CD4-positive, alpha-beta T cell treated with Interleukin-17A for 1 hour (primary cell): Measurements from ENCODE around the gene ANP32E.

Source experiments
- DNase-seq: peaks from one replicate; pipeline ENCODE4 v3.0.0-alpha.2; 2020

The ANP32E gene

DNA sequence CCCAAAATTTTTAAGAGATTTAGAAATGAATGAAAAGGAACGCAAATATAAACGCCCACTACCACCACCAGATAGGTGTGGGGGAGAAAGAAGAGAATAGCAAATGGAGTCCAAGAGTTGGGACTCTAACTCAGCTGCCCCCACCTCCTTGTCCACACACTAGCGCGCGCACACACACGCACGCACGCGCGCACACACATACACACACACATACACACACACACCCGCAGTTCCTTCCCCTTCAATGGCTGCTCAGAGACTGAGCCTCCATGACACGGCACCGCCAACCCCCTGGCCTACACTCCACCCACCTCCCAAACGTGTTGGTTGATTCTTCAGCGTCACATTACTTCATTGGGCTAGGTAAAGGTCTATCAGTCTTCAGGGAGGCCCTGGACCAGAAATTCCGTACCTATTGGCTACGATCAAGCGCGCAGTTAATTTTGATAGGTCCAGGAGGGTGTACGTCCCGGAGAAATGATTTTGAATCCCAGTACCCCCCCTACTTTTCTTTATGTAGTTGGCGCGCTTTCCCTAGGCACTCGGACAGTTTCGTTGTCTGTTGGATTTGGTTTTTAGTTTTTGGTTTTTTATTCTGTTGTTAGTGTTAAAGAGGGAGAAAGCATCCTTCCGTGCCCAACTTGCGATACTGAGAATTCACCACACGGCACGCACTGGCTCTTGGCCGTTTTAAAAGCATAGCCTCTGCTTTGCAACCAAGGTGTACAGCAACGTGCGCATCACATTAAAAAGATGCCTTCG lies at the start of gene ANP32E:
Gene ANP32E, minus strand, starts transcription at position 261 of the 762 bp plus-strand sequence. CDS start 326 bp downstream, outside the sequence.
- peak; percentile 99 for DNase-seq

- DNase-seq, result no peak
These were observed 47.3 kb upstream of the ANP32E start for GRCh38 chr1:150283260-150283659.

DNA sequence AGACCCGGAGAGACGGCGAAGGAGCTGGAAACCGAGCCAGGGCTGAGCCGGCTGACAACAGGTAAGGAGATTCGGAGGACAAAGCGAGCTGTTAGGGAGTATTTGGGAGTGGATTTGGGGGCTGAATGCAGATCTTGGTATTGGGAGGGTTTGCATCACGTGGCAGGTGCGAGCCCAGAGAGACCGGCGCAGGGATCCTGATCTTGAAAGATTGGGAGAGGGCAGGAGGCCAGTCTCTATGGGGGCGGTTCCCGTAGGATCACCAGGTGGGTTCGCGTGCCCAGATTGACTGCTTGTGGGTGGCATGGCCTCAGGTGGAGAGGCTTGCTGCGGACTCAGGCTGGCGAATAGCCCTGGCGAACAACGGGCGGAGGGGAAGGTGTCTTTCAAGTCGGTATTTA lies 46.6 kb upstream of the ANP32E start:
- no peak for DNase-seq

DNA sequence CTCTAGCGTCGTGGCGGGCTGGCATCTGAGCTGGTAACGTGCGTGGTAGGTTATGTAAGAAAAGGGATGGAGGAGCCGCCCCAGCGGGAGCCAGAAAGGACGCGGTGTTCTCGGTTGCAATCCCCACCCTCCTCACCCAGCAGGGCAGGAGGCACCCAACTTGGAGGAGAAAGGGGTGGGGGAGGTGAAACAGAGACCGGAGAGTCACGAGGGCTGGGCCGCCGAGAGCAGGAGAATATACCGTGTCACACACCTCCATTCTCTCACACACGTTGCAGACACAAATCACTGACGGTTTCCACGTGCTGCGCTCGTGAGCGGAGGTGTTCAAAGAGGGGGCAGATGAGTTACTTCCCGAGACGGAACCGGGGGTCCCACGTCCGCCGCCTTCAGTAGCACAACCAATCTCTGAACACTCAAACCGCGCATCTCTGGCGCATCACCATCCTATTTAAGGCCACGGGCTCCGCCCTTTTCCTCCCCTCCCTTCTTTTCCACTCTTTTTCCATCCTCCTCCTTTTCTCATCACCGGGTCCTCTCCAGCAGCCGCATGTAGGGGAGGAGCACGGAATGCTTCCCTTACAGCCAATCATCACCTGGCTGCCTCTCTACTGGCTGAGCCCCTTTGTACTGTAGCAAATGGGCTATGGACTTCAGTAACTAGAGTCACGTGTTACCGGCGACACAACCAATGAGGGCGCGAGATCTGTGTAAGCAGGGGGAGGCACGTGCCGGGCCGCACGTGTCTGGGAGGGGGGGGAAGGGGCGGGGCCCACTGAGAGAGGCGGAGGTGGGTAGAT lies 46.0 kb upstream of the ANP32E start, which contains the start of gene CIART:
Gene CIART, plus strand, starts transcription at position 797 of the 800 bp plus-strand sequence. CDS start 714 bp downstream, outside the sequence.
- DNase-seq, result peak; percentile 93

- peak; percentile 75 for DNase-seq
These were observed 45.4 kb upstream of the ANP32E start for GRCh38 chr1:150281221-150281757.

DNA sequence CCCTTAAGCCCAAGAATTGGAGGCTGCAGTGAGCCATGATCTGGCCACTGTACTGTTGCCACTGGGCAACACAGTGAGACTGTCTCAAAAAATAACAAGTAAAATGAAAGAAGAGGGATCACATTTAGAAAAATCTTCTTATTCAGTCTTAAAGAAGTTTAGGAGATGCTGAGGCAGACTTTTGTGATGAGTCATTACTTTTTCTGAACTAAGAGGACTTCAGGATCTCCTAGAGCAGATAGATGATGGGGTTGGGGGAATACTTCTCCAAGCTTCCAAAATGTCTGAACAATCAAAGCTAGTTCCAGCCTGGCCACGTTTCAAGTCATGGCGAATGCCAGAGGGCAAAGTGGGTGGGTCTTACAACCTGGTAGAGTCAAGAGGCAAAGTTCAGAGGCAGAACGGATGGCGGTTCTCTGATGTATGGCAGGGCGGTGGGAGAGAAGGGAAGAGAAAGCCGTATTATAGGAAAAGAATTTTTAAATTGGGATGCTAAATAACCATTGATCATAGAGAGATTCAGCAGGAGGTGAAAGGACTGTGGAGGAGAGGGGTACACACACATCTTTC lies 44.3 kb upstream of the ANP32E start:
- DNase-seq, result no peak

DNA sequence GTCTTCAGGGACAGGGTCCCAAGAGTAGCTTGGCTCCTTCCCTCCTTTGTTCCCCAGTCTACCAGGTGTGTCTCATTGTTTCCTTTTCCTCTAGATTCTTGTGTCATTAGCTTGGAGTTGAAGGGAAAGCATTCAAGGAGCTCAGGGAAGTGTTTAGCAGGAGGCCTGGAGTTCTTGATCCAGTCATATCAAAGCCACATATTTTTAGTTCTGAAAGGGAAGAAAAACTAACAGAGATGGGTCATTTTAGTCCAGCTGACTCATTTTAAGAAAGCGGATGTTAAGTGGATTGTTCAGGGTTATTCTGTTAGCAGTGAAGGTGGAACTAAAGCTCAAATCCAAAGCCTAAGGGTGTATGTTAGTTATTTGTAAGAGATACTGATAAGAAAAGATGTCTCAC lies 37.4 kb upstream of the ANP32E start:
- no peak for DNase-seq

DNA sequence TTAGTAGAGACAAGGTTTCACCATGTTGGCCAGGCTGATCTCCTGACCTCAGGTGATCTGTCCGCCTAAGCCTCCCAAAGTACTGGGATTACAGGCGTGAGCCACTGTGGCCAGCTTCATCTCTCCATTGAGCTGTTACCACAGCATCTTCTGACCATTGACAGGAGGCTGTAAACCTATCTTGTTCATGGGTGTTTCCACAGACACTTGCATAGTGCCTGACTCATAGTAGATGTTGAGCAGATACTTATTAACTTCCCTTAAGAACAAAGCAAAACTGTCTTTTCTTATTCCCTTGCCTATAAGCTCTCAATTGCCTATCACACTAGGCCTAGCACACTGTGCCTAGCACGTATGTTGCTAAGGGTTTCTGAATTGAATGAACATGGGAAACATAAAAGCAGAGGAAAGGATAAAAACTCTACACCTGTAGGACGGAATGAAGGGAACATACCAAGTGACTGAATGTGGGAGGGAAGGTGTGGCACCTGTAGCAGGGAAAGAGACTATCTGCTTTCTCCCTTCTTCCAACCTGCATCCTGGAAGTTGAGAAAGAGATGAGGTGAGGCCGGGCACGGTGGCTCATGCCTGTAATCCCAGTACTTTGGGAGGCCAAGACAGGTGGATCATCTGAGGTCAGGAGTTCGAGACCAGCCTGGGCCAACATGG lies 35.5 kb upstream of the ANP32E start:
- DNase-seq, result no peak

- DNase-seq, result no peak
These were observed 33.5 kb upstream of the ANP32E start for GRCh38 chr1:150269451-150269850.

DNA sequence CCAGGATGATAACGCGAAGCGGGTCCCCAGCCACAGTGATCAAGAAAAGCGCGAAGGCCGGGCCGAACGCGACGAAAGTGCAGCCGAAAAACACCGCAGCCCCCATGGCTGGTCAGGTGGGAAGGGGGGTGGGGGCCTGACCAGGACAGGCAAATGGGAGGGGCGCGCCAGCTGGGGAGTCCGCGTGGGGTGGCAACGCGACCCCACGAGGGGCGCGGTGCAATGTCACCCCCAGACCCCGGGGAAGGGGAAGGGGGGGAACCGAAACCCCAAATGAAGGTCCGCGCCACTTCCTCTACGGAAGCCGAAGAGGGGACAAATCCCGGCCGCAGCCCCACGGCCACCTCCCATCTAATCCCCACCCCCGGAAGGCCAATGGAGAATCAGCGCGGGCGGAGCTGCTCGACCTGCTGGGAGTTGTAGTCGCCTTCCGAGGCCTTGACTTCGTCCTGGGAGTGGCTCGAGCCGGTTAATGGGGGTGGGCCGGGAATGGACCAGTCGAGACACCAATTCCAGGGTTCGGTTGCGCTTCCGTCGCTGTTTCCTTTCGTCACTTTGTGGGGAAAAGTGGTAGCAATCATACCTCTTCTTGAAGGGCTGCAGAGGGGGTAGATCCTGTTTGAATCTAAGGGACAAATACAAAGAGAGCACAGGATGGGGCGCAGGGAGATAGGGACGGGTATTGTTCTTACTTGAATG lies 32.9 kb upstream of the ANP32E start, which contains the start of gene APH1A:
Gene APH1A, minus strand, starts transcription at position 312 of the 699 bp plus-strand sequence. Its CDS starts 206 bp downstream, at position 106.
- DNase-seq, result peak; percentile 96

DNA sequence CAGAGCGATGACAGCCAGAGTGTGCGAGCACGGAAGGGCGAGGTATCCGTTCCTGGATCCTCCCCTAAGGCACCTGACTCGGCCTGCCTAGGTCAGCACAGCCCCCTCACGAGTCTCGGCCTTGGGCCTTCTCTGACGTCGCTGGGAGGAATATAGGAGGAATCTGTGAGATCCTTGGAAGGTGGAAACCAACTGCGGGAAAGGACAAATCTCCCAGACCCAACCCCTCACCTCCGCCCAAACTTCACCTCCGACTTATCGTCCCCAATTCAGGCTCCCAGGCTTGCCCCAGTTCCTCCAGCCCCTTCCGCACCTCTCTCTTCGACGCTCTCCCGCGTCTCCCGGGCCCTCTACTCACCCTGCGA lies 32.4 kb upstream of the ANP32E start:
- DNase-seq, result peak; percentile 70

DNA sequence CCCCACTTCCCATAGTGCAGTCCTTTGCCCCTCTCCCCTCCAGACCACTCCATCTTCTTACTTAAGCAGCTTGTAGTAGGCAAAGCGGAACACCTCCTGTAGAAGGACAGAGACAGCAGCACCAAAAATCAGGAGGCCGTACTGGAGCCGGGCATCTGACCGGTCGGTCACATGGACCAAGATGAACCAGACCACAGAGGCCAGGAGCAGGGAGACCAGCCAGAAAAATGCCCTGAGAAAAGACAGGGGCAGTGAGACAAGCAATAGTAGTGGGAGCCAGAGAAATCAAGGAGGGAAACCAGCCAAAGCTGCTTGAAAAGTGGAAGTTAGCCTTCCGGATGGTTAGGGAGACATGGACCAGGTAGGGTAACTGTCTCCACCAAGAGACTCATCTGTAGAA lies 32.0 kb upstream of the ANP32E start:
- no peak for DNase-seq

GRCh38 chr1:150263549-150263948 lies 27.6 kb upstream of the ANP32E start:
- no peak for DNase-seq

DNA sequence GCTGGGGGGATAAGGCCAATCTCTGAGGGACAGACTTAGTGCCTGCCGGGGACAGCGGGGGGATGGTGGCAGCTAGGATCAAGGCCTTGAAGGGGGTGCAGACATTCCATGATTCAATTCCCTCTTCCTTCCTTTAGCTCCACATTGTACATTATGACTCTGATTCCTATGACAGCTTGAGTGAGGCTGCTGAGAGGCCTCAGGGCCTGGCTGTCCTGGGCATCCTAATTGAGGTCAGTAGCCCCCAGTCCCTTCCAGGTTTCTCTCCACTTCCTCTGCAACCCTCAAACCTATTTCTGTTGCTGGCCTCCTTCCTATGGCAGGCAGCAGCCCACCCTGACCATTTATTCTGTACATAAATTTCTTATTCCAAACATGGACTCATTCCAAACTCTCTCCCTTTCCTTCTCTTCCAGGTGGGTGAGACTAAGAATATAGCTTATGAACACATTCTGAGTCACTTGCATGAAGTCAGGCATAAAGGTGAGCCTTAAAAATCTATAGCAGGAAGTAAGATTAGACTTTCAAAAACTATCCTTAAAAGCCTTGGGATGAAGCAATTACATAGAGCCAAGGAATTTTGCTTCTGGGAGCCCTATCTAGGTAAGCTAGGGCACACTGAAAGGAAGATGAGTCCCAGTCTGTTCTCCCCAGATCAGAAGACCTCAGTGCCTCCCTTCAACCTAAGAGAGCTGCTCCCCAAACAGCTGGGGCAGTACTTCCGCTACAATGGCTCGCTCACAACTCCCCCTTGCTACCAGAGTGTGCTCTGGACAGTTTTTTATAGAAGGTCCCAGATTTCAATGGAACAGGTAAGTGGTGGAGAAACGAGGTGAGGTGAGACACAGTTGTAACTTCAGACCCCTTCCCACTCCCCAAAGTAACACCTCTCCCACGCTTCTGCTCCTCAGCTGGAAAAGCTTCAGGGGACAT lies 26.7 kb upstream of the ANP32E start:
- DNase-seq, result no peak

DNA sequence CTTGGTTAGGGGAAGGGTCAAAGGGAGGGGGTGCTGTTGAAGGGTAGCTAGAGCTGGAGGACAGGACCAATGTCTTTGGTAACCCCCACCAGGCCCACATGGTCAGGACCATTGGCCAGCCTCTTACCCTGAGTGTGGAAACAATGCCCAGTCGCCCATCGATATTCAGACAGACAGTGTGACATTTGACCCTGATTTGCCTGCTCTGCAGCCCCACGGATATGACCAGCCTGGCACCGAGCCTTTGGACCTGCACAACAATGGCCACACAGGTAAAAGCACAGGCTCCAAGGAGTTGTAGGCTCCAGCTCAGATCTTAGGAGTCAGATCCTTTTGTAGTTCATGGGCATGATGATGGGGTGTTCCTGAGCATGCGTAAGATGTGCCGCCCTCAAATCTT lies 25.5 kb upstream of the ANP32E start:
- DNase-seq, result no peak

GRCh38 chr1:150259758-150260669 lies 24.1 kb upstream of the ANP32E start:
- DNase-seq, result no peak

DNA sequence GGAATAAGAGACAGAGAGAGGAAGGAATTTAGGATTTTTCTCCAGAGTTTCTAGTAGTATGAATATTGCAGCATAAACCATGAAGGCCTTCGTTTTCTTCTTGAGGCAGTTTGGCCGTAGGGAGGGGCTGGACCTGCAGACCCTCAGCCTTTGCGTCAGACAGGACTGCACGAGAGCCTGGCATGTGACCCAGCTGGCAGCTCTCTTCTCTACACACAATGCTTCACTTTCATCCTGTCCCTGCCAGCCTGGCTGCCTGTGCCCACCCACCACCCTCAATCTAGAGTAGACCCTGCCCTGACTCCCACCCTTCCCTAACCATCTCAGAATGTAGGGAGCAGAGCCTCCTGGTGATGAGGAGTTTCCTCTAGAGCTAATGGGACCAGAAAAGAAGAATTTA lies 23.3 kb upstream of the ANP32E start:
- DNase-seq, result no peak

GRCh38 chr1:150257624-150258585 lies 22.0 kb upstream of the ANP32E start, which contains the start of gene CA14:
Gene CA14 (plus strand): TSS chr1:150257774. CDS start chr1:150258129, 355 bp downstream.
- no peak for DNase-seq
